GM08714 (cell line): ENCODE measurements around the gene MYOM3.

Experiments
- H3K4me3 ChIP-seq: fragments of 200-500 bp; sonication (Bioruptor generic); 2 replicates; pipeline ENCODE4 v1.5.1; 2014; ENCODE audit warnings: mild to moderate bottlenecking, low read length, inconsistent platforms
- ZNF274 ChIP-seq: IDR thresholded peaks from 2 replicates; pipeline ENCODE4 v1.6.1; 2012; ENCODE audit warnings: mild to moderate bottlenecking, low read depth, low read length

Gene MYOM3

GRCh38 chr1:24126672-24127023, 14.7 kb upstream of the MYOM3 start:
- H3K4me3 ChIP-seq: no peak overlapping the region
- no peak for TF ChIP-seq ZNF274

- H3K4me3 ChIP-seq: no peak overlapping the region
- no peak for TF ChIP-seq ZNF274
Observed at GRCh38 chr1:24126018-24126671, 14.2 kb upstream of the MYOM3 start.

GRCh38 chr1:24125456-24125855, 13.5 kb upstream of the MYOM3 start:
- no peak overlapping the region for H3K4me3 ChIP-seq
- TF ChIP-seq ZNF274: no peak

- no peak for TF ChIP-seq ZNF274
Observed at GRCh38 chr1:24124980-24125379, 13.0 kb upstream of the MYOM3 start.

GRCh38 chr1:24123611-24124010, 11.7 kb upstream of the MYOM3 start:
- H3K4me3 ChIP-seq: no peak overlapping the region

More at GRCh38 chr1:24124980-24125379, 13.0 kb upstream of the MYOM3 start:
- no peak overlapping the region for H3K4me3 ChIP-seq

GRCh38 chr1:24122776-24123175, 10.8 kb upstream of the MYOM3 start:
- no peak for TF ChIP-seq ZNF274
- no peak overlapping the region for H3K4me3 ChIP-seq

More at GRCh38 chr1:24123611-24124010, 11.7 kb upstream of the MYOM3 start:
- TF ChIP-seq ZNF274: no peak

- no peak for TF ChIP-seq ZNF274
- H3K4me3 ChIP-seq: no peak overlapping the region
Observed at GRCh38 chr1:24121406-24121805, 9.5 kb upstream of the MYOM3 start.

GRCh38 chr1:24120965-24121364, 9.0 kb upstream of the MYOM3 start:
- no peak for TF ChIP-seq ZNF274
- H3K4me3 ChIP-seq: no peak overlapping the region

- H3K4me3 ChIP-seq: no peak overlapping the region
- TF ChIP-seq ZNF274: no peak
Observed at GRCh38 chr1:24119859-24120756, 8.2 kb upstream of the MYOM3 start.

- no peak for TF ChIP-seq ZNF274
- no peak overlapping the region for H3K4me3 ChIP-seq
Observed at GRCh38 chr1:24119489-24119858, 7.5 kb upstream of the MYOM3 start.

GRCh38 chr1:24118410-24119242, 6.7 kb upstream of the MYOM3 start:
- no peak overlapping the region for H3K4me3 ChIP-seq
- no peak for TF ChIP-seq ZNF274

- TF ChIP-seq ZNF274: no peak
- H3K4me3 ChIP-seq: no peak overlapping the region
Observed at GRCh38 chr1:24117722-24118409, 5.9 kb upstream of the MYOM3 start.

- H3K4me3 ChIP-seq: no peak overlapping the region
- no peak for TF ChIP-seq ZNF274
Observed at GRCh38 chr1:24117132-24117531, 5.2 kb upstream of the MYOM3 start.

GRCh38 chr1:24114753-24115152, 2.8 kb upstream of the MYOM3 start:
- H3K4me3 ChIP-seq: no peak overlapping the region
- no peak for TF ChIP-seq ZNF274
